ENCODE results near the gene EMILIN1. TPM values are rescaled to one million over a fixed set of nuclear protein-coding genes. Genes with fewer than 3 reads are reported as not detected.
"Not testable (repeated sequence)": the region's sequence is repeated elsewhere in the genome, so short reads cannot be mapped to it uniquely, and the experiment has no call there.

EMILIN1 gene
- total RNA-seq, 2 experiments from 2014 or later = 0.75 to 0.79 TPM

DNA sequence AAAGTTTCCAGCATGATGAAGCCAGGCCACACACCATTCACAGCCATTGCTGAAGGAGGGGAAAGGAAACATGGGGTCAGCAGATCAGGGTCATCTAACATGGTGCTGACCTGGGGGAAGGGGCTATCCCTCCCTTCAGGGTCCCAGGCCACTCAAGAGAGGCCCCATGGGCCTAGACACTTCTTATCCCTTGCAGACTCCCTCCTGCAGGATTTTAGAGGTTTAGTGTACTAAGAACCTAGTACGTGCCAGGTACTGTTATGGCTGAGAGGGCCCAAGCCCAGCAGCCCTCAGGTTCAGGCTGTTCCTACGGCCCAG lies 17.0 kb downstream of the EMILIN1 start:
- Mint-ChIP-seq H3K4me1 (peaks cover 7% of the 10 kb centered on the region), H3K4me3 (no peak overlapping the region), H3K36me3 (no peaks in the 10 kb centered on the region), H3K27ac (no peak overlapping the region), H3K9me3 (ENCODE audit: low read depth) (no peaks in the 10 kb centered on the region), H3K27me3 (no peaks in the 10 kb centered on the region)
- ATAC-seq (no peak), DNase-seq (no peak)
- CTCF ChIA-PET = interaction anchor here (1.0 to 7.8 kb wide), 6 partner anchors 8 to 208 kb away, joined by 3 to 74 read pairs (median 11); partner anchors contain the start of genes KHK and TRIM54

DNA sequence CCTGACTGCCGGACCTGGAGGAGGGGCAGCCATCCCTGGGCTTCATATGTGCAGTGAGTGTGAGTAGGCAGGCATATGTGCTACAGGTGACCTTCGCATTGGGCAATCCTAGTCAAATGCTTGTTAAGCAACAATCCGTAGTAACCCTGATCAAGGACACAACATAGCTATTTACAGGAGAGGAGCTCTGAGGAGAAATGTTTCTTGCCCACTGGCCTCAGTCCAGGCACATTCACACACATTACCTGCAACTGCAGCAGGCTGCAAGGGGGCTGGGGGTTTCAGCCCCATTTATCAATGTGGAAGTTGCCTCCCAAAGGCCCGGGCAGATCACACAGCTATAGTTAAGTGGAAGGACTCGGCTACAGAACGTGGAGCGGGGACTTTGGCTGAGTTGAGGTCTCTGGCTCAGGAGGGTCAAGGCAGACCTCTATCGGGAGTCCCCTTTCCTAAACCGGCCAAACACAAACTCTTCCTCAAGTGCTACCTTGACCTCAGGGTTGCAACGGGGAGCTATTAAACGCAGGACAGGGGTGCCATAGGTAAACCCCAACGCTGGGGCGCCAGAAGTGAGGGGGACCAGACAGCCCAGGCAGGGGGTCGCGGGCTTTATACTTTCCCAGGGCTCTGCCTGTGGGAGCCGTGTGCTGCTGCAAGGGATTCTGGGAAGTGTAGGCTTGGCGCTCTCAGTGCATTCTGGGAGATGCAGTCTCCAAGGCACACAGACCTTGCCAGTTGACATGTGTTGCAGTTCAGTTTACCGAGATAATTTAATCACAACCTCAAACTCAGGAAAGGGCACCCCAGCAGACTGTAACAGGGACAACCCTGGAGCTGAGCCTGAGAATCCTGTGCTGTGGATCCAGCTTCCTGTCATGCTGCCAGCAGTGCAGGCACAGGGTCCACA lies 17.6 kb downstream of the EMILIN1 start:
- DNase-seq (peak; percentile 65), ATAC-seq (peak; percentile 88)
- H3K9me3 Mint-ChIP-seq (ENCODE audit: low read depth) = no peaks in the 10 kb centered on the region
- no peak overlapping the region for H3K27ac Mint-ChIP-seq
- no peak overlapping the region for H3K4me3 Mint-ChIP-seq
- peaks cover 7% of the 10 kb centered on the region for H3K4me1 Mint-ChIP-seq
- H3K36me3 Mint-ChIP-seq = no peaks in the 10 kb centered on the region
- CTCF ChIA-PET = interaction anchor here (1.0 to 7.8 kb wide), 11 partner anchors 9 to 209 kb away, joined by 3 to 74 read pairs (median 4); partner anchors contain the start of genes KHK and TRIM54
- no peaks in the 10 kb centered on the region for H3K27me3 Mint-ChIP-seq

DNA sequence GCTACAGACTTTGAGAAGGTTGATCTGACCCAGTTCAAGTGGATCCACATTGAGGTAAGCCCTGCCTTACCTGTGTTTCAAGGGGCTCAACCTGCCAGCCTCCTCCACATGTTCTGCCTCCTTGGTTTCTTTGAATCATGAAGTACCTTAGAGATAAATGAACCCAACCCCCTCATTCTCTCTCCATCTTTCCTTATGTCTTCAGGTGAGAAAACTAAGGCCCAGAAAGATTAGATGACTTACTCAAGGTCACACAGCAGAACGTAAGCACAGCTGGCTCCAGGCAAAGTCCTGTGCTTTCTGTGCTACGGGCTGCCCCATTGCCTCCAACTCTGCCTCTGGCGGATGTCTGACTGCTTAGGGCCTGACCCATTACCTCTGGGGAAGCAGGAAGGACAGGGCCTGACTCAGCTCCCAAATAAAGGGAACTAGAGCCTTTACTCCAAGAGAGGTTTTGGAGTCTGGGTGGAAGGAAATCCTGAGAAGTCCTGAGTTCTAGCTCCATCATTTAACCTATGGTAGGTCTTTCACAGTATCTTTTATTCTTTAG lies 18.4 kb downstream of the EMILIN1 start:
- Mint-ChIP-seq H3K4me3 (no peak overlapping the region), H3K27ac (no peak overlapping the region)
- CTCF ChIA-PET = interaction anchor here (1.1 to 7.8 kb wide), 9 partner anchors 8 to 208 kb away, joined by 3 to 74 read pairs (median 5); partner anchors contain the start of genes KHK and TRIM54

DNA sequence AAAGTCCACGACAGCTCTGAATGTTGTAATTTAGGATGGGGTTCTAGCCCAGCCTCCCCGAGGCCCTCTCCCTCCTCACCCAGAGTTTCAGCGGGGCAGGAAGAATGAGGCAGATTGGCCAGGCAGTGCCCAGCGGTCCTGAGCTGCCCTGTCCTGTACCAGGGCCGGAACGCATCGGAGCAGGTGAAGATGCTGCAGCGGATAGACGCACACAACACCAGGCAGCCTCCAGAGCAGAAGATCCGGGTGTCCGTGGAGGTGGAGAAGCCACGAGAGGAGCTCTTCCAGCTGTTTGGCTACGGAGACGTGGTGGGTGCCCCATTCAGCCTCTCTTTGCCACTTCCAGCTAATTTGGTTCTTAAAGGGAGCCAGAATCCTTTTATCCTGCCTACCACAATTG lies 18.9 kb downstream of the EMILIN1 start:
- CTCF ChIA-PET = interaction anchor here (1.2 to 7.8 kb wide), 7 partner anchors 10 to 208 kb away, joined by 4 to 74 read pairs (median 11); partner anchors contain the start of genes KHK and TRIM54
- ATAC-seq (no peak), DNase-seq (no peak)
- Mint-ChIP-seq H3K4me1 (peaks cover 7% of the 10 kb centered on the region), H3K4me3 (no peak overlapping the region), H3K27ac (no peak overlapping the region), H3K36me3 (no peaks in the 10 kb centered on the region), H3K27me3 (no peaks in the 10 kb centered on the region), H3K9me3 (ENCODE audit: low read depth) (no peaks in the 10 kb centered on the region)

More for the DNA sequence above, 18.4 kb downstream of the EMILIN1 start:
- Mint-ChIP-seq H3K36me3 (no peaks in the 10 kb centered on the region), H3K27me3 (no peaks in the 10 kb centered on the region), H3K9me3 (ENCODE audit: low read depth) (no peaks in the 10 kb centered on the region), H3K4me1 (peaks cover 7% of the 10 kb centered on the region)
- DNase-seq (no peak), ATAC-seq (no peak)

DNA sequence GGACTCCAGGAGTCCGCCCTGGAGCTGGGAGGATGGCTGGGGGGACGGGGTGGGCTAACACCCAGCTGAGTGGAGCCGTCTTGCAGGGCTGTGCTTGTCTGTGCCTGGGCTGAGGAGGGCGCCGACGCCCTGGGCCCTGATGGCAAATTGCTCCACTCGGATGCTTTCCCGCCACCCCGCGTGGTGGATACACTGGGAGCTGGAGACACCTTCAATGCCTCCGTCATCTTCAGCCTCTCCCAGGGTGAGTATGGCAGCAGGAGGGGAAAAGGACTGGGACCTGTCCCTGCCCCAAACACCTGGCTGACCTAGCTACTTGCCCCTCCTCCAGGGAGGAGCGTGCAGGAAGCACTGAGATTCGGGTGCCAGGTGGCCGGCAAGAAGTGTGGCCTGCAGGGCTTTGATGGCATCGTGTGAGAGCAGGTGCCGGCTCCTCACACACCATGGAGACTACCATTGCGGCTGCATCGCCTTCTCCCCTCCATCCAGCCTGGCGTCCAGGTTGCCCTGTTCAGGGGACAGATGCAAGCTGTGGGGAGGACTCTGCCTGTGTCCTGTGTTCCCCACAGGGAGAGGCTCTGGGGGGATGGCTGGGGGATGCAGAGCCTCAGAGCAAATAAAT lies 21.0 kb downstream of the EMILIN1 start:
- Mint-ChIP-seq H3K27ac (no peak overlapping the region), H3K9me3 (ENCODE audit: low read depth) (no peaks in the 10 kb centered on the region), H3K27me3 (no peaks in the 10 kb centered on the region), H3K4me1 (peaks cover 7% of the 10 kb centered on the region), H3K4me3 (no peak overlapping the region), H3K36me3 (no peaks in the 10 kb centered on the region)
- CTCF ChIA-PET = interaction anchor here (0.6 to 7.8 kb wide), 16 partner anchors 9 to 271 kb away, joined by 3 to 74 read pairs (median 4); partner anchors contain the start of genes EIF2B4, KHK, SNX17 and TRIM54
- ATAC-seq = no peak
- DNase-seq = no peak

DNA sequence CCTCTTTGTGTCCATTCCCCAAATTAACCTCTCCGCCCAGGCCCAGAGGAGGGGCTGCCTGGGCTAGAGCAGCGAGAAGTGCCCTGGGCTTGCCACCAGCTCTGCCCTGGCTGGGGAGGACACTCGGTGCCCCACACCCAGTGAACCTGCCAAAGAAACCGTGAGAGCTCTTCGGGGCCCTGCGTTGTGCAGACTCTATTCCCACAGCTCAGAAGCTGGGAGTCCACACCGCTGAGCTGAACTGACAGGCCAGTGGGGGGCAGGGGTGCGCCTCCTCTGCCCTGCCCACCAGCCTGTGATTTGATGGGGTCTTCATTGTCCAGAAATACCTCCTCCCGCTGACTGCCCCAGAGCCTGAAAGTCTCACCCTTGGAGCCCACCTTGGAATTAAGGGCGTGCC lies 21.6 kb downstream of the EMILIN1 start:
- CTCF ChIA-PET = interaction anchor here (1.0 to 7.8 kb wide), 12 partner anchors 9 to 270 kb away, joined by 3 to 74 read pairs (median 4); partner anchors contain the start of genes EIF2B4, SNX17 and TRIM54
- no peak overlapping the region for H3K27ac Mint-ChIP-seq
- H3K4me3 Mint-ChIP-seq = no peak overlapping the region

DNA sequence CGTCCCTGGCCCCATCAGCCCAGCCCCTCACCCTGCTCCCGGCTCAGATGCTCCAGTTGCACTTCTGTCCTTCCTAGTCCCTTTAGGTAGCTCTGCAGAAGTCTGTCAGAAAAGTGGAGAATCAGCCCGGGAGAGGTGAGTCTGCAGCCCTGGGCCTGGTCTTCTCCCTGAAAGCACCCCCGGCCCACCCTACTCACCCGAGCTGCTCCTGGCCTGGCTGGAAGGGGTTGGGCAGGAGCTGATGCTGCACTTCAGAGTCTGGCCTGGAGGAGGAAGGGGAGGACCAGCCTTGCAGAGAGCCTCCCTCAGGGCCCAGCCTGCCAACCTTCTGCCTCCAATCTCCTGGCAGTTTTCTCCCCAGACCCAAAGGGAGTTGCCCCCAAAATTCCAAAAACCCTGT lies 23.9 kb downstream of the EMILIN1 start:
- Mint-ChIP-seq H3K9me3 (ENCODE audit: low read depth) (no peaks in the 10 kb centered on the region), H3K4me3 (no peak overlapping the region), H3K36me3 (no peaks in the 10 kb centered on the region), H3K27me3 (peaks cover 4% of the 10 kb centered on the region), H3K27ac (no peak overlapping the region), H3K4me1 (no peaks in the 10 kb centered on the region)
- DNase-seq = no peak
- CTCF ChIA-PET = interaction anchor here (1.2 to 7.8 kb wide), 6 partner anchors 15 to 201 kb away, joined by 4 to 74 read pairs (median 7); partner anchors contain the start of genes KHK, PREB and TRIM54
- no peak for ATAC-seq

More for the DNA sequence above, 21.6 kb downstream of the EMILIN1 start:
- peaks cover 7% of the 10 kb centered on the region for H3K4me1 Mint-ChIP-seq
- no peak for DNase-seq
- no peaks in the 10 kb centered on the region for H3K9me3 Mint-ChIP-seq (ENCODE audit: low read depth)
- ATAC-seq = no peak
- H3K36me3 Mint-ChIP-seq = no peaks in the 10 kb centered on the region
- no peaks in the 10 kb centered on the region for H3K27me3 Mint-ChIP-seq

DNA sequence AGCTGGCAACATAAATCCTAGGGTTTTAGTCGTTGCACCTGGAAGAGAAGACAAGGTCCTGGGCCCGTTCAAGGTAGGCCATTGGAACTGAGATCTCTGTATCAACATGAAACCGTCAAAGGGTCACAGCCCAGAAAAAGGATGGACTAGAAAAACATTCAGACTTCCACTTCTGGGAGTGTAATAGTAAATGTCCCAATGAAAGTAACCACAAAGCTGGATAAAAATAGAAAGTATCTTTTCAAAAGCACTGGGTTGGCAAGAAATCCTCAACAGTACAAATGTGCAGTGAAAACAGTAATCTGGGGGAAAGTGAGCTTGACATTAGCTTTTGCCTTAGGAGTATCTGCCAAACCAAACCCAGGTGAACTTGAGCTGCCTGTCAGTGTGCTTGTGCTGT lies 27.6 kb downstream of the EMILIN1 start:
- Mint-ChIP-seq H3K36me3 (no peaks in the 10 kb centered on the region), H3K27ac (no peak overlapping the region), H3K4me3 (no peak overlapping the region), H3K27me3 (peaks cover 11% of the 10 kb centered on the region), H3K4me1 (no peaks in the 10 kb centered on the region), H3K9me3 (ENCODE audit: low read depth) (no peaks in the 10 kb centered on the region)
- no peak for ATAC-seq
- CTCF ChIA-PET = interaction anchor here (0.8 to 2.7 kb wide), 3 partner anchors 86 to 197 kb away, joined by 4 to 9 read pairs (median 6); no protein-coding TSS in a partner anchor
- DNase-seq = no peak

DNA sequence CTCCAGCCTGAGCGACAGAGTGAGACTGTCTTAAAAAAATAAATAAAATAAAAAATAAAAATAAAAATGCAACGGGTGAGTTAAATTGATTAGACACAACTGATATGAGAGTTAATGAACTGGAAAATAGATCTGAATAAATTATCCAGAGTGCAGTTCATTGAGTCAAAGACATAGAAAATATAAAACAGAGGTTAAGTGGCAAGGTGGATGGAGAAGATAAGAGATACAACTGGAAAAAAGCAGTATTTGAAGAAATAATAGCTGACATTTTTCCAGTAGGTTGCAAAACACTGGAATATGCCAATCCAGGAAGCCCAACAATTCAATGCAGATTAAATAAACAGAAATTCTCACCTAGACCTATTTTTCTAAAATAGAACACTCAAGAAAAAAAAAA lies 29.8 kb downstream of the EMILIN1 start:
- no peak overlapping the region for H3K4me3 Mint-ChIP-seq
- no peaks in the 10 kb centered on the region for H3K36me3 Mint-ChIP-seq
- peaks cover 11% of the 10 kb centered on the region for H3K27me3 Mint-ChIP-seq
- no peak overlapping the region for H3K27ac Mint-ChIP-seq
- ATAC-seq (no peak), DNase-seq (no peak)
- CTCF ChIA-PET = interaction anchor here (0.7 to 2.4 kb wide), 4 partner anchors 9 to 351 kb away, joined by 3 to 7 read pairs (median 3); partner anchors contain the start of gene PREB
- H3K4me1 Mint-ChIP-seq = no peaks in the 10 kb centered on the region
- no peaks in the 10 kb centered on the region for H3K9me3 Mint-ChIP-seq (ENCODE audit: low read depth)

DNA sequence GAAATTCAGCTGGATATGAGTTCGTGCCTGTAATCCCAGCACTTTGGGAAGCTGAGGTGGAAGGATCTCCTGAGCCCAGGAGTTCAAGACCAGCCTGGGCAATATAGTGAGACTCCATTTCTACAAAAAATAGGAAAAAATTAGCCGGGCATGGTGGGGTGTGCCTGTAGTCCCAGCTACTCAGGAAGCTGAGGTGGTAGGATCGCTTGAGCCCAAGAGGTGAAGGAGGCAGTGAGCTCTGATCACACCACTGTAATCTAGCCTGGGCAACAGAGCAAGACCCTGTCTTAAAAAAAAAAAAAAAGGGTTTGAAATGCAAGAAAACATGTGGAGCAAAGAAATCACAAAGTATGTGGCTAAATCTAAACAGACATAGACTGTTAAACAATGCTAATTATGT lies 30.7 kb downstream of the EMILIN1 start:
- H3K27me3 Mint-ChIP-seq = peaks cover 11% of the 10 kb centered on the region
- H3K4me1 Mint-ChIP-seq = no peaks in the 10 kb centered on the region
- DNase-seq (no peak), ATAC-seq (no peak)
- no peaks in the 10 kb centered on the region for H3K36me3 Mint-ChIP-seq
- H3K9me3 Mint-ChIP-seq (ENCODE audit: low read depth) = no peaks in the 10 kb centered on the region
- CTCF ChIA-PET = interaction anchor here (1.0 to 2.4 kb wide), 4 partner anchors 9 to 171 kb away, joined by 3 to 7 read pairs (median 4); partner anchors contain the start of genes KHK and PREB
- H3K4me3 Mint-ChIP-seq = no peak overlapping the region
- H3K27ac Mint-ChIP-seq = no peak overlapping the region

DNA sequence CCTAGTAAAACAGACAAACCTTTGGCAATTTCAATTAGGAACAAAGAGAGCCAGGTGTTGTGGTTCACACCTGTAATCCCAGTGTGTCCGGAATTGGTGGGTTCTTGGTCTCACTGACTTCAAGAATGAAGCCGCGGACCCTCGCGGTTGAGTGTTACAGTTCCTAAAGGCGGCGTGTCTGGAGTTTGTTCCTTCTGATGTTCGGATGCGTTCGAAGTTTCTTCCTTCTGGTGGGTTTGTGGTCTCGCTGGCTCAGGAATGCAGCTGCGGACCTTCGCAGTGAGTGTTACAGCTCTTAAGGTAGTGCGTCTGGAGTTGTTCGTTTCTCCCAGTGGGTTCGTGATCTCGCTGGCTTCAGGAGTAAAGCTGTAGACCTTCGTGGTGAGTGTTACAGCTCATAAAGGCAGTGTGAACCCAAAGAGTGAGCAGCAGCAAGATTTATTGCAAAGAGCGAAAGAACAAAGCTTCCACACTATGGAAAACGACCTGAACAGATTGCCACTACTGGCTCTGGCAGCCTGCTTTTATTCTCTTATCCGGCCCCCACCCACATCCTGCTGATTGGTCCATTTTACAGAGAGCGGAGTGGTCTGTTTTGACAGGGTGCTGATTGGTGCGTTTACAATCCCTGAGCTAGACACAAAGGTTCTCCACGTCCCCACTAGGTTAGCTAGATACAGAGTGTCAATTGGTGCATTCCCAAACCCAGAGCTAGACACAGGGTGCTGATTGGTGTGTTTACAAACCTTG lies 32.4 kb downstream of the EMILIN1 start:
- H3K4me1 Mint-ChIP-seq; H3K9me3 Mint-ChIP-seq (ENCODE audit: low read depth); H3K27ac Mint-ChIP-seq; ATAC-seq; H3K4me3 Mint-ChIP-seq; DNase-seq; H3K36me3 Mint-ChIP-seq: not testable (repeated sequence)
- peaks cover 11% of the 10 kb centered on the region for H3K27me3 Mint-ChIP-seq
- CTCF ChIA-PET = interaction anchor here (2.4 kb wide), 1 partner anchor 23 kb away, joined by 7 read pairs; the partner anchor contains the start of gene PREB

DNA sequence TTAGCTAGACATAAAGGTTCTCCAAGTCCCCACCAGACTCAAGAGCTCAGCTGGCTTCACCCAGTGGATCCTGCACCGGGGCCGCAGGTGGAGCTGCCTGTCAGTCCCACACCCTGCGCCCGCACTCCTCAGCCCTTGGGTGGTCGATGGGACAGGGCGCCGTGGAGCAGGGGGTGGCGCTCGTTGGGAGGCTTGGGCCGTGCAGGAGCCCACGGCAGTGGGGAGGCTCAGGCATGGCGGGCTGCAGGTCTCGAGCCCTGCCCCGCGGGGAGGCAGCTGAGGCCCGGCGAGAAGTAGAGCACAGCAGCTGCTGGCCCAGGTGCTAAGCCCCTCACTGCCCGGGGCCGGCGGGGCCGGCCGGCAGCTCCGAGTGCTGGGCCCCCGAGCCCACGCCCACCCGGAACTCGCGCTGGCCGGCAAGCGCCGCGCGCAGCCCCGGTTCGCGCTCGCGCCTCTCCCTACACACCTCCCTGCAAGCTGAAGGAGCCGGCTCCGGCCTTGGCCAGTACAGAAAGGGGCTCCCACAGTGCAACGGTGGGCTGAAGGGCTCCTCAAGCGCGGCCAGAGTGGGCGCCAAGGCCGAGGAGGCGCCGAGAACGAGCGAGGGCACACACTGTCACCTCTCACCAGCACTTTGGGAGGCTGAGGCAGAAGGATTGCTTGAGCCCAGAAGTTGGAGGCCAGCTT lies 33.1 kb downstream of the EMILIN1 start:
- peaks cover 11% of the 10 kb centered on the region for H3K27me3 Mint-ChIP-seq
- not testable (repeated sequence) for H3K9me3 Mint-ChIP-seq (ENCODE audit: low read depth); ATAC-seq; H3K36me3 Mint-ChIP-seq; H3K4me1 Mint-ChIP-seq; H3K27ac Mint-ChIP-seq; DNase-seq; H3K4me3 Mint-ChIP-seq
- CTCF ChIA-PET = interaction anchor here (1.5 kb wide), 1 partner anchor 81 kb away, joined by 3 read pairs; no protein-coding TSS in a partner anchor

Data from activated CD8-positive, alpha-beta memory T cell treated with anti-CD3 and anti-CD28 coated beads, Interleukin-2, amount 10 ng/mL, durations not matched to agents 7 days and 5 days (primary cell).